GM18867 (cell line): Measurements from ENCODE around the gene OR2L2.
A peak's percentile ranks its signal among the peaks of the same experiment; 100 is the strongest.
"Not testable (repeated sequence)": the region's sequence is repeated elsewhere in the genome, so short reads cannot be mapped to it uniquely, and the experiment has no call there.

Experiments used
- ATAC-seq: cut with Tn5 transposase; IDR thresholded peaks from one replicate; pipeline ENCODE4 v1.9.1; 2021; ENCODE audit warnings: mild to moderate bottlenecking, moderate library complexity; ENCODE audit not compliant: unreplicated experiment

Gene OR2L2

GRCh38 chr1:248029770-248030169, at the start of gene OR2L2:
TSS of gene OR2L2 (plus strand) at chr1:248030070. CDS start at chr1:248038268, 8,198 bp downstream.
- ATAC-seq: no peak

- no peak for ATAC-seq
Observed at GRCh38 chr1:247992986-247993385, 36.9 kb upstream of the OR2L2 start.

GRCh38 chr1:247998811-247999210, 31.1 kb upstream of the OR2L2 start:
- no peak for ATAC-seq

GRCh38 chr1:248000169-248000568, 29.7 kb upstream of the OR2L2 start:
- no peak for ATAC-seq

GRCh38 chr1:248007778-248008177, 22.1 kb upstream of the OR2L2 start:
- ATAC-seq: no peak

- ATAC-seq: no peak
Observed at GRCh38 chr1:248009681-248010080, 20.2 kb upstream of the OR2L2 start.

GRCh38 chr1:248013229-248013710, 16.6 kb upstream of the OR2L2 start, which contains the start of gene OR2L5:
TSS of gene OR2L5 (plus strand) at chr1:248013660. CDS start at chr1:248021948, 8,288 bp downstream.
- no peak for ATAC-seq

- ATAC-seq: no peak
Observed at GRCh38 chr1:248015803-248016202, 14.1 kb upstream of the OR2L2 start.

- peak; percentile 64 for ATAC-seq
Observed at GRCh38 chr1:248045209-248045608, 15.3 kb downstream of the OR2L2 start.

- ATAC-seq: no peak
Observed at GRCh38 chr1:248046536-248046935, 16.7 kb downstream of the OR2L2 start, which contains the start of gene OR2L3. TSS of gene OR2L3 (plus strand) at chr1:248046836. CDS start at chr1:248060682, 13,846 bp downstream.

GRCh38 chr1:248047008-248047407, 17.1 kb downstream of the OR2L2 start:
- no peak for ATAC-seq

- ATAC-seq: no peak
Observed at GRCh38 chr1:248054671-248055070, 24.8 kb downstream of the OR2L2 start.

GRCh38 chr1:248055261-248055660, 25.4 kb downstream of the OR2L2 start:
- no peak for ATAC-seq

- ATAC-seq: no peak
Observed at GRCh38 chr1:248065071-248065470, 35.2 kb downstream of the OR2L2 start.

GRCh38 chr1:248065604-248066003, 35.7 kb downstream of the OR2L2 start:
- ATAC-seq: no peak

- ATAC-seq: not testable (repeated sequence)
Observed at GRCh38 chr1:248083864-248084263, 54.0 kb downstream of the OR2L2 start.
